C4-2B (cell line): Measurements from ENCODE around the gene PYM1.

Experiments used
- CTCF ChIP-seq: fragments of 450-650 bp; conservative IDR thresholded peaks from 2 replicates; pipeline ENCODE4 v1.5.1; 2017; ENCODE audit warnings: mild to moderate bottlenecking
- ZFX ChIP-seq: fragments of 450-650 bp; IDR thresholded peaks from 2 replicates; pipeline ENCODE4 v1.6.1; 2017

- TF ChIP-seq CTCF (no peak), ZFX (no peak)
These were observed 36.4 kb downstream of the PYM1 start for GRCh38 chr12:55891310-55891709.
